ENCODE measurements around the gene KLF2.

DNA sequence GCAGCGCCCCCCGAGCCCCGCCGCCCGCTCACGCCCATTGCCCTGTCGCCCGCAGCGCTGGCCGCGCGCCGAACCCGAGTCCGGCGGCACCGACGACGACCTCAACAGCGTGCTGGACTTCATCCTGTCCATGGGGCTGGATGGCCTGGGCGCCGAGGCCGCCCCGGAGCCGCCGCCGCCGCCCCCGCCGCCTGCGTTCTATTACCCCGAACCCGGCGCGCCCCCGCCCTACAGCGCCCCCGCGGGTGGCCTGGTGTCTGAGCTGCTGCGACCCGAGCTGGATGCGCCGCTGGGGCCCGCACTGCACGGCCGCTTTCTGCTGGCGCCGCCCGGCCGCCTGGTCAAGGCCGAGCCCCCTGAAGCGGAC is 518 bp downstream of the KLF2 start:
- TF ChIP-seq POLR2A (IDR thresholded peaks at IDR 0.05) (no peak), CTCF (IDR thresholded peaks at IDR 0.05) (peak in 1 of 7 experiments; percentile 15), POLR2AphosphoS5 (IDR thresholded peaks at IDR 0.05) (no peak)

All from stomach (tissue), 4 donors.